HFFc6 (cell line): ENCODE measurements around the gene SSRP1. TPM values are rescaled to one million over a fixed set of nuclear protein-coding genes. Genes with fewer than 3 reads are reported as not detected.

Experiments used
- DNase-seq: peaks from one replicate; pipeline ENCODE4 v3.0.0-alpha.2; 2018
- H3K27ac Mint-ChIP-seq: 2 replicates; pipeline ENCODE4 v1.8.0; 2020; ENCODE audit warnings: mild to moderate bottlenecking, mixed read lengths
- H3K27me3 Mint-ChIP-seq: 2 replicates; pipeline ENCODE4 v1.8.0; 2021; ENCODE audit warnings: mild to moderate bottlenecking, moderate library complexity, mixed read lengths; ENCODE audit not compliant: insufficient read depth
- H3K36me3 Mint-ChIP-seq: 2 replicates; pipeline ENCODE4 v1.8.0; 2021; ENCODE audit warnings: low read depth, mixed read lengths
- H3K4me1 Mint-ChIP-seq: 2 replicates; pipeline ENCODE4 v1.8.0; 2020; ENCODE audit warnings: low read depth, mixed read lengths
- H3K4me3 Mint-ChIP-seq: 2 replicates; pipeline ENCODE4 v1.8.0; 2020; ENCODE audit warnings: mild to moderate bottlenecking, moderate library complexity, mixed read lengths
- H3K9me3 Mint-ChIP-seq: 2 replicates; pipeline ENCODE4 v1.8.0; 2020; ENCODE audit warnings: mild to moderate bottlenecking, mixed read lengths
- total RNA-seq, 6 experiments: library from RNA; stranded (reverse); fragmentation: NEBNext Ultra II Directional; extraction: Animal tissue kit (Norgen Biotek cat#: 25700); gene quantifications; 2 replicates in 1 of 6; 3 replicates in 5 of 6; pipeline ENCODE4 v1.2.3, GENCODE V29; 2021
- TF ChIP-seq, protein P1 (sequence below): fragments of 200-600 bp; sonication (generic); IDR thresholded peaks from 2 replicates; pipeline ENCODE4 v1.5.0; 2021; ENCODE audit warnings: antibody characterized with exemption, mild to moderate bottlenecking

SSRP1 gene
- total RNA-seq, 6 experiments from 2014 or later: 84.0 to 141 (median 133) TPM

DNA sequence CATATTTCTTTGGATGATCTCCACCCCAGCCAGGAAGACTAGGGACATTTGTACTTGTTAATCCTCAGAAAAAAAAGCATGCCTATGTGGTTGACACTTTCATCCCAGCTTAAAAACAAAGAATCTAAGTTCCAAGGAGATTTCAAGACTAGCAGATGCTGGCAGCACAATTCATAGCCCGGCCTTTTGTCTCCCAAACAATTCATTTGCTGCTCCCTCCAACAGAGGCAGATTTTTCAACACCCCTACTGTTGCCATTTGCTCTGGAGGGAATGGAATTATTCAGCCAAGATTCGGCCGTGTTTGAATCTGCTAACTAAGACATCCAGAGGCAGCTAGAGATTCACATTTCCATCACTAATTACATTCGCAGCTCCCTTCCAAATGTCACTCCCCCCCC lies 17.8 kb upstream of the SSRP1 start:
- peaks cover 7% of the 10 kb centered on the region; the same call in 1 of the 2 replicates for H3K9me3 Mint-ChIP-seq
- H3K27me3 Mint-ChIP-seq: peaks cover 16% of the 10 kb centered on the region; the same call in 1 of the 2 replicates
- DNase-seq: no peak
- no peak overlapping the region for H3K4me3 Mint-ChIP-seq
- no peak overlapping the region for H3K27ac Mint-ChIP-seq
- TF ChIP-seq, protein P1, sequence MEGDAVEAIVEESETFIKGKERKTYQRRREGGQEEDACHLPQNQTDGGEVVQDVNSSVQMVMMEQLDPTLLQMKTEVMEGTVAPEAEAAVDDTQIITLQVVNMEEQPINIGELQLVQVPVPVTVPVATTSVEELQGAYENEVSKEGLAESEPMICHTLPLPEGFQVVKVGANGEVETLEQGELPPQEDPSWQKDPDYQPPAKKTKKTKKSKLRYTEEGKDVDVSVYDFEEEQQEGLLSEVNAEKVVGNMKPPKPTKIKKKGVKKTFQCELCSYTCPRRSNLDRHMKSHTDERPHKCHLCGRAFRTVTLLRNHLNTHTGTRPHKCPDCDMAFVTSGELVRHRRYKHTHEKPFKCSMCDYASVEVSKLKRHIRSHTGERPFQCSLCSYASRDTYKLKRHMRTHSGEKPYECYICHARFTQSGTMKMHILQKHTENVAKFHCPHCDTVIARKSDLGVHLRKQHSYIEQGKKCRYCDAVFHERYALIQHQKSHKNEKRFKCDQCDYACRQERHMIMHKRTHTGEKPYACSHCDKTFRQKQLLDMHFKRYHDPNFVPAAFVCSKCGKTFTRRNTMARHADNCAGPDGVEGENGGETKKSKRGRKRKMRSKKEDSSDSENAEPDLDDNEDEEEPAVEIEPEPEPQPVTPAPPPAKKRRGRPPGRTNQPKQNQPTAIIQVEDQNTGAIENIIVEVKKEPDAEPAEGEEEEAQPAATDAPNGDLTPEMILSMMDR: no peak
- no peaks in the 10 kb centered on the region for H3K36me3 Mint-ChIP-seq
- H3K4me1 Mint-ChIP-seq: peaks cover 19% of the 10 kb centered on the region

DNA sequence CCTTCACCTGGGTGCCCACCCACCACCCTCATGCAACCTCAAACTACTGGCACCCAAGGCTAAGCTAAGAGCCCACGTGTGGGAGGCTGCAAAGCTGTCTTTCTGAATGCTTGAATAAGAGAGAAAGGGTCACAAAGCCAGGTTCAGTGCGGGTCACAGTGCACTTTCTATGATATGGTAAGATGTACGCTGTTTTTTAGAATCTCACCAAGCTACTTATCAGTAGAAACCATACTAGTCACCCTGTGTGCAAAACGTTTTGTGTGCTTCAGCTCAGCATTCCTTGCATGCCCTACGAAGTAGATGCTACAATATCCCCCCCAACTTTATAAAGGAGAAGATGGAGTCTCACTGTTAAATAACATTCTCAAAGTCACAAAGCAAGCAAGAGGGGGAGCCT lies 17.3 kb upstream of the SSRP1 start:
- no peak for DNase-seq
- Mint-ChIP-seq H3K27ac (no peak overlapping the region), H3K4me3 (no peak overlapping the region), H3K27me3 (peaks cover 16% of the 10 kb centered on the region; the same call in 1 of the 2 replicates), H3K36me3 (no peaks in the 10 kb centered on the region), H3K9me3 (peaks cover 7% of the 10 kb centered on the region; the same call in 1 of the 2 replicates), H3K4me1 (peaks cover 15% of the 10 kb centered on the region; the same call in 1 of the 2 replicates)
- TF ChIP-seq, protein P1: no peak

DNA sequence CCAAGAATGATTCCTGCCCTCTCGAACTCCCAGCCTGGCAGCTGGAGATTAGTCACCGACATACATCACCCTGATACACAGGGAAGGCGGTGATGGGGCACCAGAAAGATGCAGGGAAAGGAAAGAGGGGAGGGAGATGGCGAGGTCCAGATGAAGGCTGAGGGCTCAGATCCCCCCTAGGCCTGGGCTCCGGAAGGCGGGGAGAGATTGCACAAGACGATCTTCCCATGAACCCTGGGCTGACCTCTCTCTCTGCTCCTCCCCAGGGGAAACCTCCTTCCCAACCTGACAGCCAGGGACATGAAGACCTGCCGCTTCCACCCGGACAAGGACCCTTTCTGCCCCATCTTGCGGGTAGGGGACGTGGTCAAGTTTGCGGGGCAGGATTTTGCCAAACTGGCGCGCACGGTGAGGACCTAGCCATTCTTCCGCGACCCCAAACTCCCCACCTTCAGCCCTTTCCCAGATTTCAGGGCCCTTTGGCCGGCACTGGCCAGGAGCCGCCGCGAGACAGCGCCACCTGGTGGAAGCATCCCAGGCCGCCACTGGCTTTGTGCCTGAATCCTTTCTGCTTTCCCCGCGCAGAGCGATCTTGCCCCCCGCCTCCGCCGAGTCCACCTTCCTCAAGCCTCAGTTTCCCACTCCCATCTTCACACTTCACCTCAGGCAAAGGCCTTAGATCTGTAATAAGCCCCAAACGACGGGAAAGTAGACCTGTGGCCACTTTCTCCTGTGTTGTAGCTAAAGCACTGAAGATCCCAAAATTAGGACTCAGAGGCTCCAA lies 14.0 kb upstream of the SSRP1 start:
- Mint-ChIP-seq H3K27me3 (peaks cover 23% of the 10 kb centered on the region), H3K9me3 (peaks cover 7% of the 10 kb centered on the region; the same call in 1 of the 2 replicates), H3K4me1 (peaks cover 8% of the 10 kb centered on the region; the same call in 1 of the 2 replicates), H3K27ac (no peak overlapping the region), H3K36me3 (no peaks in the 10 kb centered on the region), H3K4me3 (peak overlapping the region; percentile 12; the same call in 1 of the 2 replicates)
- DNase-seq: no peak
- TF ChIP-seq, protein P1: peak; percentile 95

DNA sequence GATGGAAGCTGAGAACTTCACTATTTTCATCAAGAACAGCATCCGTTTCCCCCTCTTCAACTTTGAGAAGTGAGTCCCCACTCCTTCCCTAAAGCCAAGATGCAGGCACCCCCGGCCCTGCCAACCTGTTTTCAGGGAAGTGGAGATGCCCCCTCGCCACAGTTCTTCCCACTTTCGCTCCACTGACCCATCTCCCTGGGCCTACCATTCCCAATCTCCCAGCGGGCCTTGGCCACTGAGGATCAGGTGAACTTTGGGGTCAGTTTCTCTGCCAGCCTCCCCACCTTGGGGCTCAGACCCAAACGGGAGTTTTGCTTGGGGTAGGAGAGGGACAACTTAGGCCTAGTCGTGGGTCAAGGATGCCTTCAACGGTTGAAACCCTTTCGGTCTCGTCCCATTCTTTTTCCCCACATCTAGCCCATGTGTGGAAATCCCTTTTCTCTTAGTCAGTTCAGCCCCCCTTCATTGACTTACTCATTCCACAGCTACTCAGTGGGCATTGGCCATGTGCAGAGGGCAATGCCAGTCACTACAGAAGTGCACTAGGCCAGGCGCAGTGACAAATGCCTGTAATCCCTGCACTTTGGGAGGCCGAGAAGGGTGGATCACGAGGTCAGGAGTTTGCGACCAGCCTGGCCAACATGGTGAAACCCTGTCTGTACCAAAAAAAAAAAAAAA lies 13.1 kb upstream of the SSRP1 start:
- Mint-ChIP-seq H3K9me3 (peaks cover 7% of the 10 kb centered on the region; the same call in 1 of the 2 replicates), H3K4me3 (no peak overlapping the region), H3K36me3 (no peaks in the 10 kb centered on the region), H3K4me1 (peaks cover 8% of the 10 kb centered on the region; the same call in 1 of the 2 replicates), H3K27me3 (peaks cover 17% of the 10 kb centered on the region), H3K27ac (no peak overlapping the region)
- DNase-seq: no peak
- TF ChIP-seq, protein P1: no peak

DNA sequence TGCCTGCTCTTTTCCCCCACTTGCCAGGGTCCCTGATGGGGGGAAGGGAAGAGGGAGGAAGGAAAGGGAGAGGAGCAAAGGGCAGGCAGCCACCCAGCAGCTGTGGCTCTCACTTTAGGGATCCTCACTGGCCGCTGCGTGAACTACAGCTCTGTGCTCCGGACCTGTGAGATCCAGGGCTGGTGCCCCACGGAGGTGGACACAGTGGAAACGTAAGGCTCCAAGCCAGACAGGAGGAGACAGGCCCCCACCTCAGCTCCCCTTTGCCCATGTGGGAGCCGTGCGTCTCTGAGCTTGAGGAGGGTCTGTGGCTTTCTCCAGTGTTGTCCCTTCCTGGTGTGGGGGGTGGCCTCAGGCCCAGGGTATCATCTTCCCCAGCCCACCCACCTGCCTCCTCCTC lies 12.4 kb upstream of the SSRP1 start:
- H3K27ac Mint-ChIP-seq: no peak overlapping the region
- H3K4me3 Mint-ChIP-seq: no peak overlapping the region
- peaks cover 8% of the 10 kb centered on the region; the same call in 1 of the 2 replicates for H3K4me1 Mint-ChIP-seq
- H3K27me3 Mint-ChIP-seq: peaks cover 17% of the 10 kb centered on the region
- no peak for DNase-seq
- TF ChIP-seq, protein P1: no peak
- H3K36me3 Mint-ChIP-seq: no peaks in the 10 kb centered on the region
- H3K9me3 Mint-ChIP-seq: peaks cover 7% of the 10 kb centered on the region; the same call in 1 of the 2 replicates
